GM12801 (cell line): ENCODE measurements around the gene ZSCAN5C.

Experiments used
- CTCF ChIP-seq: IDR thresholded peaks from one replicate; pipeline ENCODE4 v1.5.1; 2011; ENCODE audit warnings: control low read depth; ENCODE audit not compliant: insufficient read length; ENCODE audit errors: extremely low read depth

Gene ZSCAN5C

GRCh38 chr19:56201973-56202372 lies at the start of gene ZSCAN5C:
TSS of gene ZSCAN5C (plus strand) at chr19:56202273. CDS start at chr19:56205914, 3,641 bp downstream.
- TF ChIP-seq CTCF: no peak

- no peak for TF ChIP-seq CTCF
These were observed 49.4 kb upstream of the ZSCAN5C start for GRCh38 chr19:56152644-56153043.

GRCh38 chr19:56153507-56153906 lies 48.6 kb upstream of the ZSCAN5C start:
- no peak for TF ChIP-seq CTCF

DNA sequence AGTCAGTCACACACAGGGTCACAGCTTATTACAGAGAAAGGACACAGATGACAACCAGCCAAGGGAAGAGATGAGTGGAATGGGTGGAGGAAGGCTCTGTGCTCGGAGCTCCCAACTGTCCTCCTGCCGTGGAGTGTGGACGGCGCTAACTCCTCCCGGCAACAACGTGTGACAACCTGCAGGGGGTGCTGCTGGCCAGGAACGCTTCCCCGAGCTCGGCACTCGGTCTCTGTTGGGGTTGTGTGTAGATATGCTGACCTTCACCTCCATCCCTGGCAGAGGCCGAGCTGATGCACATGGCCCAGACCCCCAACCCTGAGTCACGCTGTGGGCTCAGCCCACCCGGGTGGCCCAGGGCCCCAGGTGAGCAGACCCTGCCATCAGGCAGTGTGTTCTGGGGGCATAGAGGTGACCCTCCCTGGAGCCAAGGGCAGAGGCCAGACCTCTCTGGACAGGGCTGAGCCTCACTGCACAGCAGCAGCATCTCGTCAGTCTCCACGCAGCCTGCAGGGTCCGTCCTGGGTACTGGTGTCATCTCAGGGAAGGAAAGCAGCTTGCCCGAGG lies 46.9 kb upstream of the ZSCAN5C start:
- TF ChIP-seq CTCF: no peak

- TF ChIP-seq CTCF: no peak
These were observed 45.3 kb upstream of the ZSCAN5C start for GRCh38 chr19:56156768-56157167.

DNA sequence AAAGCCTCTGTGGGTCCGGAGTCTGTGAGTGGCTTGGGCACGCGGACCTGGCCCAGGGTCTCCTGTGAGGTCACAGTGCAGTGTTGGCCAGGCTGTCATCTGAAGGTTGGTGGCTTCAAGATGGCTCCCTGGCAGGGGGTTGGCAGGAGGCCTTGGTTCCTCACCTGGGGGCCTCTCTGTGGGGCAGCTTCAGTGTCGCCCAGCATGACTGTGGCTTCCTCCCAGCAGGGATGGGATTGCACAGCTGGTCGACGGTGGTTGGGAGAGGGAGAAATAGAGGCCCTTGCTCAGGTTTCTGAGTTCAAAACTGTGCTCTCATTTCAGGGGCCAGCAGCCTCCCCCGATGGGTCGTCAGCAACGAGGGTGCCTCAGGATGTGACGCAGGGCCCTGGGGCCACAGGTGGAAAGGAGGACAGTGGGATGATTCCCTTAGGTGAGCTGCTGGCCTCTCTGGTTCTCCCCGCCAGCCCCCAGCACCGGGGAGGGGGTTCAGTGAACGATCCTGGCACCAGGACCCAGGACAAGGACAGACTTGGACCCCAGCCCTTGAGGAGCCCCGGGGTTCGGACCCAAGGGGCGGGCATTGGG lies 43.8 kb upstream of the ZSCAN5C start:
- no peak for TF ChIP-seq CTCF

- no peak for TF ChIP-seq CTCF
These were observed 43.0 kb upstream of the ZSCAN5C start for GRCh38 chr19:56159009-56159559.
